ENCODE measurements around the gene CERS5. TPM values are rescaled to one million over a fixed set of nuclear protein-coding genes. Genes with fewer than 3 reads are reported as not detected.

The CERS5 gene
- total and polyA plus RNA-seq, 12 donors, result 8.3 to 51.7 (median 11.8) TPM

- DNase-seq (no peak), ATAC-seq (peak in 4 of 8 donors; percentile 13 to 37 (median 24))
- H3K4me1 ChIP-seq, result peaks cover 0 to 58% (median 50%) of the 10 kb centered on the region in 9 donors
- no peaks in the 10 kb centered on the region for H3K27me3 ChIP-seq
- H3K4me3 ChIP-seq, result no peak overlapping the region
- WGBS, 2 donors, result 59% methylated on average over 7 of the region's 7 CpGs
- no peaks in the 10 kb centered on the region for H3K9me3 ChIP-seq
- no peak for TF ChIP-seq CTCF (IDR thresholded peaks at IDR 0.05)
- H3K27ac ChIP-seq, result peak overlapping the region in 7 of 10 donors; percentile 8 to 72 (median 12)
- H3K36me3 ChIP-seq, result peaks cover 0 to 63% (median 9%) of the 10 kb centered on the region in 9 donors
- intact Hi-C loops (cut with DNase I), result loop anchor here in 8 of 10 donors (5.0 to 10.0 kb wide), 3 partner anchors 108 to 128 kb away; no protein-coding TSS in a partner anchor
These were observed 20.1 kb upstream of the CERS5 start for GRCh38 chr12:50187084-50187900.

- no peaks in the 10 kb centered on the region for H3K27me3 ChIP-seq
- no peaks in the 10 kb centered on the region for H3K9me3 ChIP-seq
- no peak for TF ChIP-seq CTCF (IDR thresholded peaks at IDR 0.05)
- intact Hi-C loops (cut with DNase I), result loop anchor here in 8 of 10 donors (5.0 to 10.0 kb wide), 3 partner anchors 108 to 128 kb away; no protein-coding TSS in a partner anchor
- peak overlapping the region in 5 of 10 donors; percentile 1 to 45 (median 10) for H3K27ac ChIP-seq
- WGBS, 2 donors, result 55 to 73% methylated on average over 1 of the region's 1 CpG
- H3K36me3 ChIP-seq, result peaks cover 0 to 62% (median 7%) of the 10 kb centered on the region in 9 donors
- no peak for DNase-seq
- peaks cover 0 to 64% (median 51%) of the 10 kb centered on the region in 9 donors for H3K4me1 ChIP-seq
- H3K4me3 ChIP-seq, result no peak overlapping the region
- no peak for ATAC-seq
These were observed 19.5 kb upstream of the CERS5 start for GRCh38 chr12:50186681-50187080.

GRCh38 chr12:50185970-50186663 lies 18.9 kb upstream of the CERS5 start:
- peak in 2 of 8 donors; percentile 47 to 63 for ATAC-seq
- TF ChIP-seq CTCF (IDR thresholded peaks at IDR 0.05), result no peak
- no peak for DNase-seq
- peaks cover 0 to 68% (median 51%) of the 10 kb centered on the region in 9 donors for H3K4me1 ChIP-seq
- H3K9me3 ChIP-seq, result no peaks in the 10 kb centered on the region
- H3K4me3 ChIP-seq, result no peak overlapping the region
- H3K27me3 ChIP-seq, result no peaks in the 10 kb centered on the region
- H3K36me3 ChIP-seq, result peaks cover 0 to 62% (median 8%) of the 10 kb centered on the region in 9 donors
- WGBS, 2 donors, result 68 to 76% methylated on average over 6 of the region's 6 CpGs
- intact Hi-C loops (cut with DNase I), result loop anchor here in 8 of 10 donors (5.0 to 10.0 kb wide), 3 partner anchors 109 to 129 kb away; no protein-coding TSS in a partner anchor
- H3K27ac ChIP-seq, result peak overlapping the region in 5 of 10 donors; percentile 1 to 45 (median 10)

GRCh38 chr12:50185301-50185895 lies 18.2 kb upstream of the CERS5 start:
- no peaks in the 10 kb centered on the region for H3K27me3 ChIP-seq
- H3K9me3 ChIP-seq, result no peaks in the 10 kb centered on the region
- TF ChIP-seq CTCF (IDR thresholded peaks at IDR 0.05), result no peak
- peaks cover 0 to 68% (median 51%) of the 10 kb centered on the region in 9 donors for H3K4me1 ChIP-seq
- intact Hi-C loops (cut with DNase I), result loop anchor here in 8 of 10 donors (5.0 to 10.0 kb wide), 3 partner anchors 109 to 129 kb away; no protein-coding TSS in a partner anchor
- 91 to 96% methylated on average over 4 of the region's 4 CpGs for WGBS, 2 donors
- peak overlapping the region in 2 of 10 donors; percentile 10 to 45 for H3K27ac ChIP-seq
- DNase-seq (no peak), ATAC-seq (no peak)
- no peak overlapping the region for H3K4me3 ChIP-seq
- peaks cover 0 to 62% (median 12%) of the 10 kb centered on the region in 9 donors for H3K36me3 ChIP-seq

Data from heart right ventricle (tissue), 16 donors.